ENCODE data around the gene HSPG2.

- TF ChIP-seq CTCF (IDR thresholded peaks at IDR 0.05), result no peak
- TF ChIP-seq POLR2AphosphoS5 (IDR thresholded peaks at IDR 0.05; ENCODE audit: insufficient read depth in 1 of 2, low read depth in 1 of 2), result no peak
These were observed 162.1 kb downstream of the HSPG2 start for GRCh38 chr1:21774835-21775549.
